ENCODE measurements around the gene AP5Z1. TPM values are rescaled to one million over a fixed set of nuclear protein-coding genes. Genes with fewer than 3 reads are reported as not detected.

The AP5Z1 gene
- total RNA-seq, 1 donor from 2014 or later: 86.1 TPM

DNA sequence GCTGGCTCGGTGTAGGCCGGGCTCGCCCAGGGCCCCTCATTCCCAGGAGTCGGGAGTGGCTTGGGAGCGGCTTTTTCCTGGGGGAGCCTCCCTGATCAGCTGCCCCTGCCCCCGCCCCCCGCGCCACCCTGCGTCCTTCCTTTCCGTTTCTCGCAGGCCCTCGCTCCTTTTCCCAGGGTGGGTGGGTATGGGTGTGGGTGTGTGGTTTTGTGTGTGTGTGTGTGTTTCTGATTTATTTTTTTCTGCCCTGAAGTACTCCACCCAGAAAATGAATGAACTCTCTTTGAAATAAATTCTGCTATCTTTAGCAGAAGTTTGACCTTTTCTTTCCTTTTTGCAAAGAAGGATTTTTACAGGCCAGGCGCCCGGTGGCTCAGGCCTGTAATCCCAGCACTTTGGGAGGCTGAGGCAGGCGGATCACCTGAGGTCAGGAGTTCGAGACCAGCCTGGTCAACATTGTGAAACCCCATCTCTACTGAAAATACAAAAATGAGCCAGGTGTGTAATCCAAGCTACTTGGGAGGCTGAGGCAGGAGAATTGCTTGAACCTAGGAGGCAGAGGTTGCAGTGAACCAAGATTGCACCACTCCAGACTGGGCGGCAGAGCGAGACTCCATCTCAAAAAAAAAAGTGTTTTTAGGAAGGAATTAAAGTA, 30.0 kb upstream of the AP5Z1 start:
- intact Hi-C loops (cut with micrococcal nuclease): loop anchor here (1.0 to 5.0 kb wide), 4 partner anchors 20 to 302 kb away; partner anchors contain the start of gene RBAK

DNA sequence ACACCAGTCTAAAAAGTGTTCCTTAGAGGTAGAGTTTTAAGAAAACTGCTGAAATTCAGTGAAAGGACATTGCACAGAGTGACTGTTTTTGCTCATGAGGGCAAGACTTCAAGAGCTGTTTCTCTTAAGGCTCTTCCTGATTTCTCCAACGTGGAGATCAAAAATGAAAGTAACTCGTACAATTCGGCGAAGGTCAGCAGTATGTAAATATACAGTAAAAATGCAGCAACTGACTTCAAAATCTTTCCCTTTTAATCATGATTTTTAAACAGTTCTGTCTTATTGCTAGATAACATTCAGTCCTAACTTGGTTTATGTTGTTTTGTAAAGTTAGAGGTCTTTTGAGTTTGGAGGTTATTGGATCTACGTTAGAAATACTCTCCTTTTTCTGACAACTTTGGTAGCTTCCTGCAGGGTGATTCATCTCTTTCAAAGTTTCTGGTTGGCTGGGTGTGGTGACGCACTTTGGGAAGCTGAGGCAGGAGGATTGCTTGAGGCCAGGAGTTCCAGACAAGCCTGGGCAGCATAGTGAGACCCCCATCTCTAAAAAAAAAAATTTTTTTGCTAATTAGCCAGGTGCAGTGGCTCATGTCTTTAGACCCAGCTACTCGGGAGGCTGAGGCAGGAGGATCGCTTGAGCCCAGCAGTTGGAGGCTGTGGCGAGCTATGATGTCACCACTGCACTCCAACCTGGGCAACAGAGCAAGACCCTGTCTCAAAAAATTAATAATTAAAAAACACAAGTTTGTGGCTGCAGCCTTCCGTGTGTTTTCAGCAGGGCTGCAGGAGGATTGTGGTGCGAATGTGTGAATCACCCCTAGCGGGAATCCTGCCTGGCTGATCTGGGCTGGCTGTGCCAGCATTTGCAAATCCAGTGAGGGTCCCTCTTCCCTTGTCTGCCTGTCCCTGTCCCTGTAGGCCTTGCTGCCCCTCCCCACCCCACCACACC, 29.2 kb upstream of the AP5Z1 start:
- intact Hi-C loops (cut with micrococcal nuclease): loop anchor here (1.0 to 5.0 kb wide), 6 partner anchors 8 to 301 kb away; partner anchors contain the start of gene RBAK

DNA sequence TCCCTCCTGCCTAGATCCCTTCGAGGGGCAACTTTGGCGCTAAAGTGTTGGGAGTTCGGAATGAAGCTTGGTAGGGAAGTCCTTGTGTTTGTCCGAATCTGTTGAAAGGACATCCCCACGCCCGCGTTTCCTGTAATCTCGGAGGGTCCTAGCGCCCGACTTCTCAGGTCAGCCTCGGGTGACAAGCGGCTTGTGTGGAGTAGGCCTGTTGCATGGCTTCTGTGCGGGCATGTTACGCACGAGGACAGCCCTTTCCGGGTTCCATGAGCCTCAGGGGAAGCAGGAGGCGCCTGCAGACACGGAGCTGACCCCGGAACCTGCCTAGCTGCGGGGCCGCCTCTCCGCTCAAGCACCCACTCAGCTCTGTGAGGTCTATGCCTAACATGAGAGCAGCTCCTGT, 28.4 kb upstream of the AP5Z1 start:
- intact Hi-C loops (cut with micrococcal nuclease): loop anchor here (5.0 kb wide), 1 partner anchor 300 kb away; the partner anchor contains the start of gene RBAK

DNA sequence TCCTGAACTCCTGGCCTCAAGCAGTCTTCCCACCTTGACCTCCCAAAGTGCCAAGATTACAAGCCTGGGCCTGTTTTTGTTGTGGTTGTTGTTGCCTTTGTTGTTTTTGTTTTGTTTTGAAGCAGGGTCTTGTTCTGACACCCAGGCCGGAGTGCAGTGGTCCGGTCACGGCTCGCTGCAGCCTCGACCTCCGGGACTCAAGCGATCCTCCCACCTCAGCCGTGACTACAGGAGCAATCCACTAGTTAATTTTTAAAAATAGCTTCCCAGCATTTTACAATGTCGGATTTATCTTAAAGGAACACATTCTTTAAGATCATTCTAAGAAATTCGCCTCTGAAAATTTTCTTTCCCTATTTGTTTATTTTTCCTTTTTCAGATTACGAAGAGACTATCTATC, 27.7 kb upstream of the AP5Z1 start:
- intact Hi-C loops (cut with micrococcal nuclease): loop anchor here (5.0 kb wide), 1 partner anchor 300 kb away; the partner anchor contains the start of gene RBAK

DNA sequence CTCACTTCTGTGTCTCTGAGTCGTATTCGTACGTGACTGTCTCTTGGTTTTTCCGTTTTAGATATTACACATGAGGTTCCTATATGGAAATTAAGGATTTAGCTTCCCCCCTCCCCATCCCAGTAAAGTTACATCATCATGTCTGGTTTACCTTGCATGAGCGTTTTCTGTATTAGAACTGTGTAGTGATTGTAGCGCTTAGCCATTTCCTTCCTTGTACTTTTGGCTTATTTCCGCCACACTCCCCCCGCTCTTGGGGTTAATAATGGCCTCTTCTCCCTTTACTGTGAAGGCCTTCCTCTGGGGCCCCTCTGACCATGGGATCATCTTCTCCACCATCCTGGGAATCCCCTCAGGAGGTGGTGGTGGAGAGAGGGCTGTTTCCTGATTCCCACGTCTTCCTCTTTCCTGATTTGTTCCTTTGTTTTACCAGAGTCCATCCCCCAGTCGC, 27.2 kb upstream of the AP5Z1 start:
- intact Hi-C loops (cut with micrococcal nuclease): loop anchor here (5.0 kb wide), 1 partner anchor 299 kb away; the partner anchor contains the start of gene RBAK

DNA sequence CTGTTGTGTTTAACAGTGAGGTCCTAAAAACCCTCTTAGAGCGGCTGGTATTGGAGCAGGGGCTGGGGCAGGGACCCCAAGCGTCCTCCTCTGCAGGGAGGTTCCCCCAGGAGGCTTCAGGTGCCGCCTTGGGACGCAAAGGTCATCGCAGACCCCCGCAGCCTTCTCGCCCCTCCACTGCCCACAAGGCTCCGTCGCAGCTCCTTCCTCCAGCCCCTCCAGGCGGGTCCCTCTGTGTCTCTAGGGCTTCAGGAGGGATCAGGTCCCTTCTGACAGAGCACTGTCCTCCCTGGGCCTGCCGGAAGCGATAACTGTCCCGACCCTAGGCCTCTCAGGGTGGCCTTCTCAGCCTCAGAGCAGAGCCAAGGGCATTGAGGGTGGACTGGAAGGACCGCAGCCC, 26.1 kb upstream of the AP5Z1 start:
- intact Hi-C loops (cut with micrococcal nuclease): loop anchor here (5.0 kb wide), 1 partner anchor 298 kb away; the partner anchor contains the start of gene RBAK

DNA sequence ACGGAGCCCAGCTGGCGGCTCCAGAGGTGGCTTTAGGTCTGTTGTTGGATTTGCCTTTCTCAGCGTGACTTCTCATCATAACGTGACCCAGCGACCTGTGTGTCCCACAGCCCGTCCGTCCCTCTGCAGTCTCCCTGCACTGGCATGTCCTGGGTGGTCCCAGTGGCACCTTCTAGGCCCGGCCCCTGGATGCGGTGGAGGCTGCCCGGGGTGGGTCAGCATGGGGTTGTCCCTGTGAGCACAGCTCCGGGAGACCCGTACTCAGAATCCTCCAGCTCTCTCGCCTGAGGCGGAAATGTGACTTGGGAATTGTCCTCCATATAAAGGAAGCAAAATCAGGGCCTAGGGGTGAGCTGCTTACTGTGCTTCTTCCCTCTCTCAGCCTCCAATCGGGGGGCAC, 25.6 kb upstream of the AP5Z1 start:
- intact Hi-C loops (cut with micrococcal nuclease): loop anchor here (5.0 kb wide), 1 partner anchor 298 kb away; the partner anchor contains the start of gene RBAK

DNA sequence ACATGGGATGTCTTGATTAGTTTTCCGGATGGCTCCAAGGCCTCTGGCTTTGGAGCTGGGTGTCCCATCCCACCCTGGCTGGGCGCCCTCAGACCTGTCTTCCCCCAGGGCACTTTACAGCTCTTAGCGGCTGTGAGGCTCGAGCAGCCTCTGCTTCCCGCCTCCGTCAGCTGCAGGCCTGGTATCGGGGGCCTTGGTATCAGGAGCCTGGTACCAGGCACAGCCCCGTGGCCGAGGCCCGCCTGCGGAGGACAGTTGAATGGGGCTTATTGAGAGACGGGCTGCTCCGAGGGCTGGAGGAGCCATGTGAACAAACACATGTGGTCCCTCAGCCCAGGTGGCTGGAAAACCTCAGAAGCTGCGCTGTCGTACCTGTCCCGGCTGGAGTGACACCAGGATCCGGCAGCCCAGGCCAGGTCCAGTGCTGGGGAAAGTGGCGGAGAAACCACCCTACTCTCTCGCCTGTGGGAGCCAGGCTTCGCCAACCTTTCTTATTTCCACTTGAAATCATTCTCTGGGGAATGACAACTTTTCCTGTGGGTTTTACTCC, 23.9 kb upstream of the AP5Z1 start:
- intact Hi-C loops (cut with micrococcal nuclease): no loop called here

DNA sequence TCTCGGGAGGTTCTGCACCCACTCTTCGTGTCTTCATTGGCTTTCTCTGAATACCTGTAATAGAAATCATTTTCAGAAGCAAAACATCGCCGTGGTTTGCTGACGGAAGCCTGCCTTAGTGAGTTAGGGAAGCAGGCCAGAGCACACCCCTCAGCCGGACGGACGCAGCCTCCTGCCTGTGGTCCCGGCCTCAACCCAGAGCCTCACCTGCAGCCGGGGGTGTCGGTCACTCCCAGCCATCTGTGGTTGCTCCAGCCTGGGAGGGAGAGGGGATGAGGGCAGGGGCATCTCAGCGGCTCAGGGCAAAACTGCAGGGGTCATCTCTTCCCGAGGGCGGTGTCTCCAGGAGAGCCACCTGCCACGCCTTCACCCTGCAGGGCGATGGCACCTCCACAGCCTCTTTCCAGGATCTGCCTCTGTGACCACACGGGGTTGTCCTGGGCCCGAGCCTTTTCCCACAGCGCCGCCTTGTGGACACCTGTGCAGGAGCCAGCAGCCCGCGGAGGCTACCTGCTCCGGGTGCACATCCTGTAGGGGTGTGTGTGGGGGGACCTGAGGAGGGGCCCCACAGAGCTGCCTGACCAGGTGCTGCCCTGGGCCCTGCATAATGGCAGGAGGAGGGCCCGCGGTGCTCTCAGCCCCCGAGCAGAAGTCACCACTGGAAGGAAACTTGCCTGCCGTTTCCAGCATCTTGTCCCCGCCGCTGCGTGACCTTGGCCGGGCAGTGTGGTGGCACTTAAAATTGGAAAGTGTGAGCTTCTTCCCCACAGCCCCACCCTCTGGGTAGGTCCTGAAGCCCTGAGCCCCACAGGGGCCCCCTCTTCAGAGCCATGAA, 21.6 kb upstream of the AP5Z1 start:
- intact Hi-C loops (cut with micrococcal nuclease): loop anchor here (1.0 to 2.0 kb wide), 6 partner anchors 8 to 143 kb away; no protein-coding TSS in a partner anchor

DNA sequence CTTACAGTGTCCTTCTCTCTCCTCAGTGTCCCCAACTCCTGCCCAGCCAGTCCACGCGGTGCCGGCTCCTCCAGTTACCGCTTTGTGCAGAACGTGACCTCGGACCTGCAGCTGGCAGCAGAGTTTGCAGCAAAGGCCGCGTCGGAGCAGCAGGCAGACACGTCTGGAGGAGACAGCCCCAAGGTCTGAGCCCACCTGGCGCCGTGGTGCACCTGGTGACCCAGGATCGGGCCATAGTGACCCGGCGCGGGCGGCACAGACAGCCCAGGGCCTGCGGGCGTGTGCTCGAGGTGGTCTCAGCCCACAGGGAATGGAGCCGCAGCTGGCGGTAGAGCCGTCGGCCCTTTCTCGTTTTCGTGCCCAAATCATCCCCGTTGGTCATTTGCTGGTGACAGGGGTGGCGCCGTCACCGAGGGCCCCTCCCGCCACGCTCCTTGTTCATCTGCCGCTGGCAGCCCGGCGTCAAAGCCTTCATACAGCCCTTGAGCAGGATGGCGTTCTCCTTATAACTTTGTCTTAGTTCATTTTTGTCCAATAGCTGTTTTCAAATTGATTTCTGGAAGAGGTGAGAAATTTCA, 20.9 kb upstream of the AP5Z1 start:
- intact Hi-C loops (cut with micrococcal nuclease): loop anchor here (1.0 to 2.0 kb wide), 5 partner anchors 8 to 143 kb away; no protein-coding TSS in a partner anchor

DNA sequence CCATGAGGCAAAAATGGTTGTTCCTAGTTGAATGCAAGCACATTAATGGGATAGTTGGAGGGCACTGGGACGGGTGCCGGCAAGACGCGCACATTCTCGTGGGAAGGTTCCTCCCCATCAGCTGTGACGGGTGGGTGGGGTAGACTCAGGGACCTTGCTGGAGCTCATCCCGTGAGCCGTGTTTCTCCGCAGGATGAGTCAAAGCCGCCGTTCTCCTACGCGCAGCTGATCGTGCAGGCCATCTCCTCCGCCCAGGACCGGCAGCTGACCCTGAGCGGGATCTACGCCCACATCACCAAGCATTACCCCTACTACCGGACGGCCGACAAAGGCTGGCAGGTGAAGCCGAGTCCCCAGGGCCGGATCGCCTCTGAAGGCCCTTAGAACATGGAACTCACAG, 20.4 kb upstream of the AP5Z1 start:
- intact Hi-C loops (cut with micrococcal nuclease): loop anchor here (2.0 kb wide), 1 partner anchor 30 kb away; no protein-coding TSS in a partner anchor

DNA sequence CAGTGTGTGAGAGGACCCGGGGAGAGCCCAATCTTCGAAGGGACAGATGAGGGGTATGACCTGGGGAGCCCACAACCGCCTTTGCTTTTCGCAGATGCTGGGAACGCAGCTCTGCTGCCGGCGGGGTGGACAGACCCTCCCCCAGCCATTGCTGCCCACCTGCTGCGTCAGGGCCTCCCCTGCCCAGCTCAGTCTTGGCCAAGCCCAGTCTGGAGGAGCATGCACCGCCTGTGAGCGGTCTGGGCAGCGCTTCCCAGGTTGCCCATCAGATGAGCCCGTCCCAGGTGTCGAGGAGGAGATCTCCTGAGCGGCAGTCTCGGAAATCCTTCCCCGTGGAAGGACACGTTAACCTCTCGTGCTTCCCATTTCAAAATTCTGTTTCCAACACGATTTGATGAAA, 17.3 kb upstream of the AP5Z1 start:
- intact Hi-C loops (cut with micrococcal nuclease): no loop called here

DNA sequence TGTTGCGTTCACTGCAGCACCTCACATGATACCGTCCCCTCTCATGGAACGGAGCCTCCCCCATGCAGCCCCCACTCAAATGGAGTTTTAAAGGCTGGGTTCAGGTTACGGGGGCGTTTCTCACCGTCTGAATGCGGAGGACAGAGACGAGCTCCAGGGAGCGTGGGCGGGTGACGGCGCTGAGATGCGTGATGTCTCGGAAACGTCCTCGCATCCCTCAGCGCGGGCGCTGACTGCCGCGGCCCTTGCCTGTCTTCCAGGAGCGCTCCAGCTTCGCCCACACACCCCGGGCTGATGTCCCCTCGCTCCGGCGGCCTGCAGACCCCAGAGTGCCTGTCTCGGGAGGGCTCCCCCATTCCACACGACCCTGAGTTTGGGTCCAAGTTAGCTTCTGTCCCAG, 16.6 kb upstream of the AP5Z1 start:
- intact Hi-C loops (cut with micrococcal nuclease): no loop called here

DNA sequence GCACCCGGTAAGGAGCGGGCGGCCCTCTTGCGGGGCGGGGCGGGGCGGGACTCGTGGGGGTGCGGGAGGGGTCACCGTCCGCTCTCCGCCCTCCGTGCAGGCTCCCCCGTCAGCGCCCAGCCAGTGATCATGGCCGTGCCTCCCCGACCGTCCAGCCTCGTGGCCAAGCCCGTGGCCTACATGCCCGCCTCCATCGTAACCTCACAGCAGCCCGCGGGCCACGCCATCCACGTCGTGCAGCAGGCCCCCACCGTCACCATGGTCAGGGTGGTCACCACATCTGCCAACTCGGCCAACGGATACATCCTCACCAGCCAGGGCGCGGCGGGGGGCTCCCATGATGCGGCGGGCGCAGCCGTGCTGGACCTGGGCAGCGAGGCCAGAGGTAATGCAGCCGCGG, 16.2 kb upstream of the AP5Z1 start:
- intact Hi-C loops (cut with micrococcal nuclease): no loop called here

DNA sequence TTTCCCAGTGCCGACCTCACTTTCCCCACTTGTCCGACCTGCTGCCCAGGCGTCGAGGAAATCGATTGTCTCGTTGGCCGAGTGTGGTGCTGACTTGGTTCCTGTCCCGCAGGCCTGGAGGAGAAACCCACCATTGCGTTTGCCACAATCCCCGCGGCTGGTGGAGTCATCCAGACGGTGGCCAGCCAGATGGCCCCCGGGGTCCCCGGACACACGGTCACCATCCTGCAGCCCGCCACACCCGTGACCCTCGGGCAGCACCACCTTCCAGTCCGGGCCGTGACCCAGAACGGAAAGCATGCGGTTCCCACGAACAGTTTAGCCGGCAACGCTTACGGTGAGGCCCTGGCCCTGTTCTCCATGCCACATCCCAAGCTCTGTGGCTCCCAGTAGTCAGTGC, 14.5 kb upstream of the AP5Z1 start:
- intact Hi-C loops (cut with micrococcal nuclease): no loop called here

DNA sequence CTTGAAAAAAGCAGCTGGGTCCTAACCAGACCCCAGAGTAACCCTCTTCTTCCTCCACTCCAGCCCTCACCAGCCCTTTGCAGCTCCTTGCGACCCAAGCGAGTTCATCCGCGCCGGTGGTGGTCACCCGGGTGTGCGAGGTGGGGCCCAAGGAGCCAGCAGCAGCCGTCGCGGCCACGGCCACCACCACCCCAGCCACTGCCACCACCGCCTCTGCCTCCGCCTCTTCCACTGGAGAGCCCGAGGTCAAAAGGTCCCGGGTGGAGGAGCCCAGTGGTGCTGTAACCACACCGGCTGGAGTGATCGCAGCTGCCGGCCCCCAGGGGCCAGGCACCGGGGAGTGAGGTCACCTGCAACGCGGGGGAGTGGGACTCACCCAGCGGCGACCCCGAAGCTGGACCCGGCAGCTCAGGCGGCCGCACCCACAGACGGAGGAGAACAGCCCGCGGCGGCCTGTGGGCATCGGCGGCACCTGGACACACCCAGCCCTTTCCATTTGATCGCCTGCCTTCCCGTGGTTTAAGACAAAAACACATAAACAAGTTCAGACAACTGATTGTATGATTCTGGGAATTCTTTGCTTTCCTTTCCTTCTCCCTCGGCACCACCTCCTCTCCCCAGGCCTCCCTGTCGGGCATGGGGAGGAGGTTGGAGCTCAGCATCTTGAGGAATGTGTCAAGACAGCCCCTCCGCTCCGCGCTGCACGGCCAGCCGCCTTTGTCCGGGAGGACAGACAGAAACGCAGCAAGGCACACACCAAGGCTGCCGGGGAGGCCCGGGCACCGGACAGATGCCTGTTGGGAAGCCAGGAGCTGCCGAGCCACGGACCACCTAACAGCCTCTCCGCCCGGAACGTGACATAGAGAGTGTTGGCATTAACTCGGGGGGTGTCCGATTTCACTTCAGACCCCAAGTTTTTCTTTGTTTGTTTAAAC, 13.0 kb upstream of the AP5Z1 start:
- intact Hi-C loops (cut with micrococcal nuclease): no loop called here

DNA sequence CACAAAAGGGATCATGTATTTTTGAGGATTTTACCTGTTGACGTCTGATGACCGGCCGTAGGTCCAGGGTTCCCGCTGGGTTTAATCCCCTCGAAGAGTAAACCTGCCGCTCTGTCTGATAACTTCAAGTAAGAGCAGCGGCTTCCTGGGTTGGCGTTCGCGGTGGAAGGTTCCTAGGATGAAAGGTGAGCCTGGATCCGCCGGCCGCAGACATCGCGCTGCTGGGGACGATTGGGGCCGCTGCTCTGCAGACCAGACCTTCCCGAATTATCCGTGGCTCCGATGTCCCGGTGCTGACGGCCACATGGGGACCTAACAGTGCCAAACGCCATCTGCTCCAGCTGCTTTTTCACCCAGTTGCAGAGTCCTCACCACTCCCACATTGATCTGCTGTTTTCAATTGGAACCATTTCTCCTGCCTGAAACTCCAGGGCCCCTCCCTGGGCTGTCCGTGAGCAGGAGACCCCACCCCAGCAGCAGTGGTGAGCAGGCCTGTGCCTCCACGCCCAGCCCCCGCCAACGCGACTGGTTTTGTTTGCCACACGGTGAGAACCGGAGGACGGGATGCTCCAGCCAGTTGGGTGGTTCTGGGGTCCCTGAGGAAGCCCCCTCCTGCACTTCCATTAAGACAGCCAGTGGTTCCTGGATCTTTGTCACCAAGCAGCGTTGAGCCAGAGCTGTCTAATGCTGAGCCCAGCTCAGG, 12.2 kb upstream of the AP5Z1 start:
- intact Hi-C loops (cut with micrococcal nuclease): no loop called here

DNA sequence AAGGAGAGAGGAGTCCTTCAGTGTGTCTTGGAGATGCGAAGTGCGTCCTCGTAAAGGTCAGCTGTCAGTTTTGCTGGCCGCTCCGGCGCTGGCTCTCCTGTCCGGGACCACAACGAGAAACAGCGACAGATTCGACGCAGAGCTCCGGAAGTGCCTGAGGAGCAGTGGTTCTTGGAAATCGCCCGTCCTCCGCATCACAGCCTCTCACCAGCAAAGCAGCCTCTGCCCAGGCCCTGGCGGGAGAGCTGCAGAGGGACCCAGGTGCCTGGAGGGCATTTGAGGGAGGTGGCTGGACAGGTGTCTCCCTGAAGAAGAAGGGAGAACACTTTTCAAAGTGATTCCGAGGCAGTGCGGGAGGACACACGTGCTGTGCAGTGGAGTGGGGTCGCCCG, 11.6 kb upstream of the AP5Z1 start:
- intact Hi-C loops (cut with micrococcal nuclease): no loop called here

Measured in T-helper 1 cell treated with Interleukin-12 subunit alpha and Interleukin-12 subunit beta and Interleukin-4 antibody, amounts not matched to agents 30 ng/mL and 1 ng/mL, for 36 hours (primary cell).